GM12875 (cell line): ENCODE data around the gene WFDC1.

Source experiments
- H3K4me3 ChIP-seq: one replicate; pipeline ENCODE4 v1.5.1; 2011; ENCODE audit warnings: low read depth, low read length, control low read depth
- CTCF ChIP-seq: IDR thresholded peaks from 2 replicates; pipeline ENCODE4 v1.5.1; 2011; ENCODE audit warnings: low read depth, mild to moderate bottlenecking, control low read depth, inconsistent platforms, low read length, moderate library complexity, borderline replicate concordance; ENCODE audit not compliant: insufficient read depth

WFDC1 gene

GRCh38 chr16:84288902-84289301, 5.8 kb upstream of the WFDC1 start:
- no peak for TF ChIP-seq CTCF
- no peak overlapping the region for H3K4me3 ChIP-seq

- no peak for TF ChIP-seq CTCF
- no peak overlapping the region for H3K4me3 ChIP-seq
These were observed 3.5 kb upstream of the WFDC1 start for GRCh38 chr16:84291226-84291625.

GRCh38 chr16:84292011-84292410, 2.7 kb upstream of the WFDC1 start:
- no peak for TF ChIP-seq CTCF

GRCh38 chr16:84293406-84293805, 1.3 kb upstream of the WFDC1 start:
- H3K4me3 ChIP-seq, result no peak overlapping the region
- no peak for TF ChIP-seq CTCF

More at GRCh38 chr16:84292011-84292410, 2.7 kb upstream of the WFDC1 start:
- no peak overlapping the region for H3K4me3 ChIP-seq

- no peak overlapping the region for H3K4me3 ChIP-seq
- TF ChIP-seq CTCF, result no peak
These were observed 561 bp upstream of the WFDC1 start for GRCh38 chr16:84294117-84294516.

GRCh38 chr16:84295203-84295860, 654 bp downstream of the WFDC1 start:
- H3K4me3 ChIP-seq, result no peak overlapping the region
- no peak for TF ChIP-seq CTCF

GRCh38 chr16:84298376-84298899, 3.8 kb downstream of the WFDC1 start:
- no peak for TF ChIP-seq CTCF
- H3K4me3 ChIP-seq, result no peak overlapping the region
